ENCODE results near the gene MAPK13.

- TF ChIP-seq CTCF (IDR thresholded peaks at IDR 0.05) (no peak), POLR2A (IDR thresholded peaks at IDR 0.05) (no peak)
These were observed 41.3 kb downstream of the MAPK13 start for GRCh38 chr6:36171573-36171972.

Measured in breast epithelium (tissue), 3 donors.